HG03108 (cell line): ENCODE measurements around the gene COL4A1.

ENCODE experiments used
- ATAC-seq: cut with Tn5 transposase; IDR thresholded peaks from one replicate; pipeline ENCODE4 v1.9.1; 2021; ENCODE audit warnings: moderate library complexity; ENCODE audit not compliant: unreplicated experiment

The COL4A1 gene

GRCh38 chr13:110306960-110307766, at the start of gene COL4A1, which contains the start of gene COL4A2:
COL4A1 (minus strand) TSS chr13:110307157; CDS start chr13:110307027, 130 bp downstream.
COL4A2 (plus strand) TSS chr13:110307284; CDS start chr13:110307904, 620 bp downstream.
- ATAC-seq: no peak

DNA sequence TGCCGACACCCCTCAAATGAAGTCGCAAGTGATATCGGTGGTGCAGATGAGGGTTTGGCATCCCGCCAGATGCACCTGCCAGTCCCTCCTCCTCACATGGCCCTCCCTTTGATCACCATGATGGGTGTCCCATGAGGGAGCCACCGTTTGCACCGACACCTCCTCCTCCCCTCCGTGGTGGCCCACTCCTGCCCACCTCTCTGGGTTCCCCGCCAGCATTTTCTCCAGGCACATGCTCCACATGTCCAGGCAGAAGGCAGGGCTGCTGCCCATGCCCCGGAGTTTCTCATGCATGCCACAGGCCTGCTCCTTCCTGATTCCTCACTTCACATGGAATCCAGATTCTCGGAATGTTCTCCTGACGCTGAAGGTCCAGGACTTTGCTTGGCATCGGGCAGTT, 49.4 kb upstream of the COL4A1 start:
- no peak for ATAC-seq

GRCh38 chr13:110354715-110355473, 47.9 kb upstream of the COL4A1 start:
- no peak for ATAC-seq

GRCh38 chr13:110354123-110354627, 47.2 kb upstream of the COL4A1 start:
- ATAC-seq: no peak

DNA sequence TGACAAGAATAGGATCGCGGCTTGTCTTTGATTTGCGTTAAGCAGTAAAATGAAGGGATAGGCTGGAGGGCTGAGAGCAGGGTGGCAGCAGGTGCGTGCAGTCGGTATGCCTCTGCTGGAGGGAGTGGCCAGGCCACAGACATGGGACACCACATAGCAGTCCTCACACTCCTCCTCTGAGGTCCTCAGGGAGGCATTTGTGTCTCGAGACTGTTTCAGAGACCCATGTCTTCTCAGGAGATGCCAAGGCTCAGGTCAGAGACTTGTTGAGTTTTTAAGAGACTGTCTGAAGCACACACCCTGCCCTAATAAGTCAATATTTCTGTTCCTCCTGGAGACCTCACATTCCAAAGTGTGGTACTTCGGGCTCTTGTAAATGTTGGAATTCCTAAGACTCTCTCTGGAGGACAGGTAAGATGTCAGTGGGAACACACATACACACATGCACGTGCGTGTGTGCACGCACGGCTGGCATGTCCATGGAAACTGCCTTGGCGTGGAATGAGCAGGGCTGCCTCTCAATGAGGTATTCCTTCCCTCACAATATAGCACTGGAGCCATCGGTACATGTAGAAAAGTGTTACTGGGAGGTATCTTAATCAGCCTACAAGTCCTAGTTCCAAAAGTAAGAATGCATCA, 46.5 kb upstream of the COL4A1 start:
- ATAC-seq: no peak

- ATAC-seq: no peak
Measured at GRCh38 chr13:110352735-110353134, 45.8 kb upstream of the COL4A1 start.

GRCh38 chr13:110351636-110352420, 44.9 kb upstream of the COL4A1 start:
- no peak for ATAC-seq

DNA sequence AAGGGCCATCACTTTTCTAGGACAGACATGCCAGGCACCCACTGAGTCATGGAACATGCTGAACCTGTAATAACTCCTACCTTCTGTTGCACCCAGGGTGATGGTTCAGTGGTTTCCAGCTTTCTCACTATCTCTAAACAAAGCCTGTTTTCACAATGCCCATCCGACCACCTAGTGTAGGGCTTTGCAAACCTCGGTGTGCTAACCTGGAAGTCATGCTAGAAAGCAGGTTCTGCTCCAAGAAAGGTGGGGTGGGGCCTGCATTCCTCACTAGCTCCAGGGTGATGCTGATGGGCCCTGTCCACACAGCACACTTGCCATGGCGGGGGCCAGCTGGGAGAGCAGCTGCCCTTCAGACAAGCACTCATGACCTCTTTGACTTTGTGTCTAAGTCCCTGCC, 43.6 kb upstream of the COL4A1 start:
- no peak for ATAC-seq

GRCh38 chr13:110350049-110350448, 43.1 kb upstream of the COL4A1 start:
- ATAC-seq: no peak

DNA sequence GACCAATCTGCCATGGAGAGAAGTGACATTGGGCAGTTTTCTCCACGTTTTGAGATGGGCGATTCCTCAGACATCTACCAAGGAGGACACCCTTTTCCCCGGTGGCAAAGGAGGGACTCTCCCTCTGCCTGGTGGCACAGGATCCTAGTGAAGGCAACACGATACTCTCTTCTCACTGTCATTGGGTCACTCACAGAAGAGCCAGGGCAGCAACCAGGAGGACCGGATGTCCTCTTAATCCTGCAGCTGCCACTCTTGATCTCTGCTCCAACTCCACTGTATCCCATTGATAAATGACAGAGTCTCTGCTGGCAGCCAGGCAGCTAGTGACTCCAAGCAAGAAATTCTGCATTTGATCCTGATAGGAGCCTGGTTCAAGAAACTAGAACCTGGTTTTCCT, 42.3 kb upstream of the COL4A1 start:
- ATAC-seq: no peak

DNA sequence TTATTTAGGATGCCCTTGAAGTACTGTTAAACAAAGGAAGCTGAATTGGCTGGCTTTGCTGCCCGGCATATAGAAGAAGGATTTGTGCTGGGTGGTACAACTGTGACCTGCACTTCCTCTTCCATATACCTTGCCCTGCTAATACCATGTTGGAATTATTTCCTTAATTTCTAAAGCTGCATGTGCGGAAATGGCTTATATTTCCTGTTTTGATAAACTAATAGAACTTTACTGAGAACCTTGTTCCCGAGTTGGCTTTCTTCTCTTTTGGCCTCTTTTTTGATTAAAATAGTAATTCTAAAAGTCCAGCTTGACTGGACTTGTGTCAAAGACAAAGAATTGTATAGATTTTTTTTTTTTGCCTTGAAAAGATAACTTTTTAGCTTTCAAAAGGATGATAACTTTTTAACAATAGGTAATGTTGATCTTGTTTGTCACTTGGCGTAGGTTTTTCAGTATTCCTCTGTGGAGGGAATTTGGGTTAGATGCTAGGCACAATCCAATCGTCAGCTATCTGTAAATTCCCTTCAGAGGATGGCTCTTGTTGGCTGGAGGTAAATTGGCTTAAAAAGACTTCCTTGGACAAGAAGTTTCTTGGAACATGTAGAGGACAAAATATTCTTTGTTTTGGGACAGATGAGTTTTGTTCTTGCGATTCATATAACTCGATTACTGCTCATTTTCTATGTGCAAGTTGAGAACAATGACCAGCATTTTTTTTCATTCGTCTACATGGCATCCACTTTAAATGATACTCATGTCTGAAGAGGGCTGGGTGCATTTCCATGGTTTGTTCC, 41.5 kb upstream of the COL4A1 start:
- no peak for ATAC-seq

DNA sequence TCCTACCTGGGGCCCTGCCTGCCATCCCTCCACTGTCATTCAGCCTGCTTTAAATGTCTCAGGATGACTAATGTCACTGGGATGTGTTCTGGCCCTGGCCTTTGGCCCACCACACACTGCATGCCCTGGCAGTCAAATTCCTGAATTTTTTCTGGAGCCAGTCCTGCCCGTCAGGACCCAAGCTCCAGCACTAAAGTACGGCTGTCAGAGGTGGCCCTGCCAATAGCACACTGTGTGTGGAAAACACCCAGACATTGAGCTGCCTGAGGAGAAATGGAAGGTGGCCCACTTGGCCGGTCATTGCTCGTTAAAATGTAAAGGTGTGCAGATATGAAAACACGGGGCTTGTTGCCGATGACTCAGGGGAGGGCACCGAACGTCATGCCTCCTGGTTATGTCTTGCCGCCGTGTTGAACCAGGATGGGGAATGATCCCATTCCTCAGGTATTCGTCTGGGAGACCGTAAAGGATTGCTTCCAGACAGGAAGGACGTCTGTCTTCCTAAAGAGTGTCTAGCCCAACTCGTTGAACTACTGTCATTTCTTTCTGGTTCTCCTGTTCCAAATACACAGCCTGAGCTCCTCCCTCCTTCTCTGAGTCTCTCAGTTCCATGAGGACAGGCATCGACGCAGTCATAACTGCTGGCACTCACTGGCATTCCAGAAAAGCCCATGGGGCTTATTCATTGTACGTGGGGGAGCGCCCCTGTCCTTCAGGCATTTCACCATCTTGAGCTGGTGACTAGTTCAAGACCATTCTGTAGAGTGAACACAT, 40.8 kb upstream of the COL4A1 start:
- no peak for ATAC-seq

GRCh38 chr13:110347088-110347487, 40.1 kb upstream of the COL4A1 start:
- ATAC-seq: no peak

- no peak for ATAC-seq
Measured at GRCh38 chr13:110346661-110347067, 39.7 kb upstream of the COL4A1 start.

DNA sequence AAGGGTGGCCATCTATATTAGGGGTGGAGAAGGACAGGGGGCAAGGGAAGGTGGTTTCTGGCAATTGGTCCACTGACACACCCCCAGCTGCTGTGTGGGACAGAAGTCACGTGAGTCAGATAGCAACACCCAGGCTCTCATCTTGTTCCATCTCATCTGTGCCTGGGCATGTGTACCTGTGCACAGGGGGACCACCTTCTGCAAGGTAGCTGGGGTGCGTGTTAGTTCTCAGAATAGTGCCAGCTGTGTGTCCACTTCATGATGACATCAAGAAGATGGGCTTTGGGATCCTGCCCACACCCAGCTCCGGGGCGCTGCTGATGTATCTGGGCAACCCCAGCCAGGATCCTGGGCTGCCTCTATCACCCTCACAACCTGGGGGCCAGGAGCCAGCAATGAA, 38.7 kb upstream of the COL4A1 start:
- no peak for ATAC-seq

DNA sequence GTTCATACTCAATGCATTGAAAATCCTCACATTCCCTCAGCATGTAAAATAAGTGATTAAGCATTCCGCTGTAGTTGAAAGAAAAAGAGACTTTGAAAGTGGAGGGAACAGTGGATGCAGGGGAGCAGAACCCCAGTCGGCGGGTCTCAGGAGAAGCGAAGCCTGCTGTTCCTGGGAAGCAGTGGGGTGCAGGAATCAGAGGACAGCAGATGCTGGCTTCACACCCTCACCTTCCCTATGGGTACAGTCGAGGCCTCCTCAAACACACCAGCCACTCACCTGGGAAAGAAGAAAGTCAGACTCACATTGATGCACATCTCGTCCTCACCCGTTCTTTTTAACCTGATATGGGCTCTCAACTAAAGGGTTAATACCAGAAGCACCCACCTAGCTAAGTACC, 38.3 kb upstream of the COL4A1 start:
- ATAC-seq: no peak

- ATAC-seq: no peak
Measured at GRCh38 chr13:110344320-110344719, 37.4 kb upstream of the COL4A1 start.

GRCh38 chr13:110343241-110343865, 36.4 kb upstream of the COL4A1 start:
- ATAC-seq: no peak

GRCh38 chr13:110342474-110342873, 35.5 kb upstream of the COL4A1 start:
- ATAC-seq: no peak
